22Rv1 (cell line): ENCODE measurements around the gene KCNA5.

Experiments used
- H3K27ac ChIP-seq: fragments of 450-650 bp; 2 replicates; pipeline ENCODE4 v1.5.1; 2017
- CTCF ChIP-seq: fragments of 450-650 bp; IDR thresholded peaks from 2 replicates; pipeline ENCODE4 v1.5.1; 2017; ENCODE audit warnings: mild to moderate bottlenecking
- ZFX ChIP-seq: fragments of 450-650 bp; IDR thresholded peaks from 2 replicates; pipeline ENCODE4 v1.6.1; 2017; ENCODE audit warnings: antibody characterized with exemption, borderline replicate concordance

The KCNA5 gene

GRCh38 chr12:5085896-5086295 is 42.2 kb downstream of the KCNA5 start:
- H3K27ac ChIP-seq = no peak overlapping the region
- TF ChIP-seq ZFX (no peak), CTCF (no peak)

GRCh38 chr12:5087831-5088554 is 44.3 kb downstream of the KCNA5 start:
- H3K27ac ChIP-seq = no peak overlapping the region
- TF ChIP-seq CTCF = no peak
- no peak for TF ChIP-seq ZFX

GRCh38 chr12:5088586-5089264 is 45.0 kb downstream of the KCNA5 start:
- H3K27ac ChIP-seq = no peak overlapping the region
- no peak for TF ChIP-seq ZFX
- no peak for TF ChIP-seq CTCF

- TF ChIP-seq CTCF (no peak), ZFX (no peak)
- H3K27ac ChIP-seq = no peak overlapping the region
These were observed 50.9 kb downstream of the KCNA5 start for GRCh38 chr12:5094551-5094950.

- H3K27ac ChIP-seq = no peak overlapping the region
- TF ChIP-seq CTCF (no peak), ZFX (no peak)
These were observed 51.3 kb downstream of the KCNA5 start for GRCh38 chr12:5094986-5095385.
